K562 (cell line): ENCODE measurements around the gene TXNDC9. TPM values are rescaled to one million over a fixed set of nuclear protein-coding genes. Genes with fewer than 3 reads are reported as not detected.

Source experiments
- ARID1B ChIP-seq: fragments of 450-650 bp; IDR thresholded peaks from 2 replicates; pipeline ENCODE4 v1.6.1; 2016; ENCODE audit warnings: antibody characterized with exemption, mild to moderate bottlenecking, inconsistent platforms
- HLTF ChIP-seq: fragments of 450-650 bp; IDR thresholded peaks from 2 replicates; pipeline ENCODE4 v1.6.1; 2016
- NELFE ChIP-seq: IDR thresholded peaks from 2 replicates; pipeline ENCODE4 v1.6.1; 2011; ENCODE audit warnings: mild to moderate bottlenecking; ENCODE audit not compliant: insufficient read depth, insufficient read length
- NFE2 ChIP-seq: IDR thresholded peaks from 2 replicates; pipeline ENCODE4 v1.6.1; 2014; ENCODE audit warnings: antibody characterized with exemption, low read depth
- POLR2G ChIP-seq: fragments of 200-400 bp; formaldehyde crosslinking; IDR thresholded peaks from 2 replicates; pipeline ENCODE4 v1.6.1; 2017; ENCODE audit warnings: low read depth, mild to moderate bottlenecking, antibody characterized with exemption, low read length, moderate library complexity
- RBM17 ChIP-seq: fragments of 200-400 bp; formaldehyde crosslinking; IDR thresholded peaks from 2 replicates; pipeline ENCODE4 v1.6.1; 2017; ENCODE audit warnings: low read depth, mild to moderate bottlenecking, low read length, borderline replicate concordance
- RUNX1 ChIP-seq: sonication (generic); IDR thresholded peaks from 2 replicates; pipeline ENCODE4 v1.6.1; 2016; ENCODE audit warnings: antibody characterized with exemption, low read depth
- SNIP1 ChIP-seq: fragments of 450-650 bp; IDR thresholded peaks from 2 replicates; pipeline ENCODE4 v1.7.1; 2017; ENCODE audit warnings: low read depth, mild to moderate bottlenecking
- SRSF1 ChIP-seq: fragments of 200-400 bp; formaldehyde crosslinking; IDR thresholded peaks from 2 replicates; pipeline ENCODE4 v1.6.1; 2017; ENCODE audit warnings: mild to moderate bottlenecking, low read depth, low read length, moderate library complexity
- ZNF24 ChIP-seq: fragments of 450-650 bp; IDR thresholded peaks from 2 replicates; pipeline ENCODE4 v1.6.1; 2016
- ZNF707 ChIP-seq: fragments of 250-450 bp; sonication (Bioruptor Pico); conservative IDR thresholded peaks from 2 replicates; pipeline ENCODE4 v1.8.0; 2022; ENCODE audit warnings: inconsistent platforms, mild to moderate bottlenecking, moderate library complexity
- polyA plus RNA-seq, 8 experiments: library from polyadenylated mRNA; depleted of rRNA in 4 of 8; stranded (reverse) in 5 of 8; unstranded in 3 of 8; fragments of >200 nt; fragmentation: Nextera tagmentation in 2 of 8; fragmentation: Illumina TruSeq in 1 of 8; extraction: Ambion mirVana in 2 of 8; extraction: Trizol in 1 of 8; gene quantifications; 2 replicates each; pipeline versions ENCODE4 v1.2.1 to v1.2.3, GENCODE V29; 2011 to 2014; ENCODE audit warnings: inconsistent platforms in 1 of 8, missing spikeins in 1 of 8
- total RNA-seq, 7 experiments: library from RNA; depleted of rRNA in 6 of 7; stranded (reverse); fragments of >200 nt in 6 of 7; fragmentation: Illumina TruSeq in 2 of 7; extraction: Trizol in 2 of 7; gene quantifications; 2 replicates each; pipeline versions ENCODE4 v1.2.1 to v1.2.3, GENCODE V29; 2011 to 2021; ENCODE audit warnings: low replicate concordance in 1 of 7
- TF ChIP-seq, protein P1 (sequence below): fragments of 450-650 bp; formaldehyde crosslinking; IDR thresholded peaks from 2 replicates; pipeline ENCODE4 v1.4.0; 2022; ENCODE audit warnings: missing genetic modification characterization
- TF ChIP-seq, protein P2 (sequence below): fragments of 450-650 bp; IDR thresholded peaks from 2 replicates; pipeline ENCODE4 v1.6.1; 2016; ENCODE audit warnings: low read depth, mild to moderate bottlenecking, moderate library complexity
- TF ChIP-seq, protein P3 (sequence below): sonication (generic); formaldehyde crosslinking; IDR thresholded peaks from 2 replicates; pipeline ENCODE4 v1.8.0; 2022; ENCODE audit warnings: mild to moderate bottlenecking, missing genetic modification reagents
- TF ChIP-seq, protein P4 (sequence below): fragments of 450-650 bp; IDR thresholded peaks from 2 replicates; pipeline ENCODE4 v1.7.0; 2016; ENCODE audit warnings: borderline replicate concordance

Gene TXNDC9
- total and polyA plus RNA-seq, 9 of the 15 experiments (the other 6 are each of a cell fraction or from before 2014, with no cell fraction given), result 37.5 to 211 (median 65.5) TPM

DNA sequence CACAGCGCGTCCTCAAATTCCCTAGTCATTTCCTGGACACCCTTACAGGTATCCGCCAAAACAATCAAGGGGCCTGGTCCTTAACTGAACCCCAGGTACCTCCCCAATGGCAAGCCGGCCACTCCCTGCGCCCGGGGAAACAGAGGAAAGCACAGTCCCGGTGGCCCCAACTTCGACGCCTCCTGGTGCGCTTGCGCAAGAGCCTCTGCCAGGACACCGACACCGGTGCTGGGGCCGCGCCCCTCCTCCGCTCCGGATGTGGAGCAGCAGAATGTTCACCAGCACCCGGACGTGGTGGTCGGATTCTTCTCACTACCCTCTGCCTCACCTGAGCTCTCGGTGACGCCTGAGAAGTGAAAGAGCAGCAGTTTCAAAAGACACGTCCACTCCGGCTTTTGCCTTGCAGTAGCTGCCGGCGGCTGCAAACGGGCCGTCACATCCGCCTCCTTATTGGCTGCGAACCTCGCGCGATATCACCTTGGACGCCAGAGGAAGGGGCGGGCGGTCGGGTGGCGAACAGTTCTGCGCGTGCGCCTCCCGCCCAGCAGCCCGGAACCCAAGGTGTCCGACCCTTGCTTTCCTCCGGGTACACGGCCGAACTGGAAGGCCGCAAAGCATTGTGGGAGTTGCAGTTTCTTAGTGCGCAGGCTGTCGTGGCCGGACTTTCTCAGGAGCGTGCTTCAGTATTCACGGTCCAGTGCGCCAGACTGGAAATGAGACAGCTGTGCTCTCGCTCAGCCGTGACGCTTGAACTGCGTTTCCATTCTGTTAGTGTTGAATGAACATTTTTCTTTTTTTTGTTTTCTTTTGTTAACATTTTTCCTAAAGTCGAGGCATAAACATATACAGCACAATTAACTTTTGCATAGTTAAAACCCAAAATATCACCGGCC, at the start of gene TXNDC9 (continued):
- TF ChIP-seq, protein P1, sequence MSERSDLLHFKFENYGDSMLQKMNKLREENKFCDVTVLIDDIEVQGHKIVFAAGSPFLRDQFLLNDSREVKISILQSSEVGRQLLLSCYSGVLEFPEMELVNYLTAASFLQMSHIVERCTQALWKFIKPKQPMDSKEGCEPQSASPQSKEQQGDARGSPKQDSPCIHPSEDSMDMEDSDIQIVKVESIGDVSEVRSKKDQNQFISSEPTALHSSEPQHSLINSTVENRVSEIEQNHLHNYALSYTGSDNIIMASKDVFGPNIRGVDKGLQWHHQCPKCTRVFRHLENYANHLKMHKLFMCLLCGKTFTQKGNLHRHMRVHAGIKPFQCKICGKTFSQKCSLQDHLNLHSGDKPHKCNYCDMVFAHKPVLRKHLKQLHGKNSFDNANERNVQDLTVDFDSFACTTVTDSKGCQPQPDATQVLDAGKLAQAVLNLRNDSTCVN (CRISPR knock-in tag), result no peak
- TF ChIP-seq, protein P2, sequence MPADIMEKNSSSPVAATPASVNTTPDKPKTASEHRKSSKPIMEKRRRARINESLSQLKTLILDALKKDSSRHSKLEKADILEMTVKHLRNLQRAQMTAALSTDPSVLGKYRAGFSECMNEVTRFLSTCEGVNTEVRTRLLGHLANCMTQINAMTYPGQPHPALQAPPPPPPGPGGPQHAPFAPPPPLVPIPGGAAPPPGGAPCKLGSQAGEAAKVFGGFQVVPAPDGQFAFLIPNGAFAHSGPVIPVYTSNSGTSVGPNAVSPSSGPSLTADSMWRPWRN, result 0 out of 2 replicates have a peak, but pooled peaks have one; percentile 14
- TF ChIP-seq ZNF707 (CRISPR knock-in tag) (no peak), SNIP1 (no peak), ARID1B (no peak), HLTF (no peak), NFE2 (peak; percentile 47), SRSF1 (no peak), NELFE (no peak), RBM17 (no peak), ZNF24 (no peak), POLR2G (peak; percentile 96), RUNX1 (no peak)
- TF ChIP-seq, protein P3, sequence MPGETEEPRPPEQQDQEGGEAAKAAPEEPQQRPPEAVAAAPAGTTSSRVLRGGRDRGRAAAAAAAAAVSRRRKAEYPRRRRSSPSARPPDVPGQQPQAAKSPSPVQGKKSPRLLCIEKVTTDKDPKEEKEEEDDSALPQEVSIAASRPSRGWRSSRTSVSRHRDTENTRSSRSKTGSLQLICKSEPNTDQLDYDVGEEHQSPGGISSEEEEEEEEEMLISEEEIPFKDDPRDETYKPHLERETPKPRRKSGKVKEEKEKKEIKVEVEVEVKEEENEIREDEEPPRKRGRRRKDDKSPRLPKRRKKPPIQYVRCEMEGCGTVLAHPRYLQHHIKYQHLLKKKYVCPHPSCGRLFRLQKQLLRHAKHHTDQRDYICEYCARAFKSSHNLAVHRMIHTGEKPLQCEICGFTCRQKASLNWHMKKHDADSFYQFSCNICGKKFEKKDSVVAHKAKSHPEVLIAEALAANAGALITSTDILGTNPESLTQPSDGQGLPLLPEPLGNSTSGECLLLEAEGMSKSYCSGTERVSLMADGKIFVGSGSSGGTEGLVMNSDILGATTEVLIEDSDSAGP (CRISPR knock-in tag), result no peak
- TF ChIP-seq, protein P4, sequence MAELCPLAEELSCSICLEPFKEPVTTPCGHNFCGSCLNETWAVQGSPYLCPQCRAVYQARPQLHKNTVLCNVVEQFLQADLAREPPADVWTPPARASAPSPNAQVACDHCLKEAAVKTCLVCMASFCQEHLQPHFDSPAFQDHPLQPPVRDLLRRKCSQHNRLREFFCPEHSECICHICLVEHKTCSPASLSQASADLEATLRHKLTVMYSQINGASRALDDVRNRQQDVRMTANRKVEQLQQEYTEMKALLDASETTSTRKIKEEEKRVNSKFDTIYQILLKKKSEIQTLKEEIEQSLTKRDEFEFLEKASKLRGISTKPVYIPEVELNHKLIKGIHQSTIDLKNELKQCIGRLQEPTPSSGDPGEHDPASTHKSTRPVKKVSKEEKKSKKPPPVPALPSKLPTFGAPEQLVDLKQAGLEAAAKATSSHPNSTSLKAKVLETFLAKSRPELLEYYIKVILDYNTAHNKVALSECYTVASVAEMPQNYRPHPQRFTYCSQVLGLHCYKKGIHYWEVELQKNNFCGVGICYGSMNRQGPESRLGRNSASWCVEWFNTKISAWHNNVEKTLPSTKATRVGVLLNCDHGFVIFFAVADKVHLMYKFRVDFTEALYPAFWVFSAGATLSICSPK, result no peak
